Measurements from ENCODE around the gene CCSER2. TPM values are rescaled to one million over a fixed set of nuclear protein-coding genes. Genes with fewer than 3 reads are reported as not detected.

The CCSER2 gene
- total RNA-seq, 1 experiment from 2014 or later = 23.1 TPM

DNA sequence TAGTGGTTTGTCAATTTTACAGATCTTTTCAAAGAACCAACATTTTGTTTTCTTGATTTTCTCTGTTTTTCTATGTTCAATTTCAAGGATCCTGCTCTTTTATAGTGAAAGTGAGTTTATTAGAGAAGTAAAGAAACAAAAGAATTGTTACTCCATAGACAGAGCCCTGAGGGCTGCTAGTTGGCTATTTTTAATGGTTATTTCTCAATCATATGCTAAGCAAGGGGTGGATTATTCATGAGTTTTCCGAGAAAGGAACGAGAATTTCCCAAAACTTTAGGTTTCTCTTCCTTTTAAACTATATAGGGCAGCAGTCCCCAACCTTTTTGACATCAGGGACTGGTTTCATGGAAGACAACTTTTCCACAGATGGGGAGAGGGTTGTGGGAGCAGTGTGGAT, 165.0 kb downstream of the CCSER2 start:
- no peak overlapping the region for H3K4me3 ChIP-seq (ENCODE audit: low read depth, low read length)
- BruUV-seq (replicated peaks) = no TSS peak
- Mint-ChIP-seq H3K4me1 (ENCODE audit: low read depth, unreplicated experiment) (peaks cover 31% of the 10 kb centered on the region), H3K4me3 (ENCODE audit: unreplicated experiment) (no peak overlapping the region), H3K27ac (ENCODE audit: unreplicated experiment) (peak overlapping the region; percentile 47), H3K27me3 (ENCODE audit: insufficient read depth, unreplicated experiment) (no peaks in the 10 kb centered on the region), H3K9me3 (ENCODE audit: unreplicated experiment) (peaks cover 6% of the 10 kb centered on the region), H3K36me3 (ENCODE audit: insufficient read depth, unreplicated experiment) (peaks cover 6% of the 10 kb centered on the region)
- TF ChIP-seq, protein P1, sequence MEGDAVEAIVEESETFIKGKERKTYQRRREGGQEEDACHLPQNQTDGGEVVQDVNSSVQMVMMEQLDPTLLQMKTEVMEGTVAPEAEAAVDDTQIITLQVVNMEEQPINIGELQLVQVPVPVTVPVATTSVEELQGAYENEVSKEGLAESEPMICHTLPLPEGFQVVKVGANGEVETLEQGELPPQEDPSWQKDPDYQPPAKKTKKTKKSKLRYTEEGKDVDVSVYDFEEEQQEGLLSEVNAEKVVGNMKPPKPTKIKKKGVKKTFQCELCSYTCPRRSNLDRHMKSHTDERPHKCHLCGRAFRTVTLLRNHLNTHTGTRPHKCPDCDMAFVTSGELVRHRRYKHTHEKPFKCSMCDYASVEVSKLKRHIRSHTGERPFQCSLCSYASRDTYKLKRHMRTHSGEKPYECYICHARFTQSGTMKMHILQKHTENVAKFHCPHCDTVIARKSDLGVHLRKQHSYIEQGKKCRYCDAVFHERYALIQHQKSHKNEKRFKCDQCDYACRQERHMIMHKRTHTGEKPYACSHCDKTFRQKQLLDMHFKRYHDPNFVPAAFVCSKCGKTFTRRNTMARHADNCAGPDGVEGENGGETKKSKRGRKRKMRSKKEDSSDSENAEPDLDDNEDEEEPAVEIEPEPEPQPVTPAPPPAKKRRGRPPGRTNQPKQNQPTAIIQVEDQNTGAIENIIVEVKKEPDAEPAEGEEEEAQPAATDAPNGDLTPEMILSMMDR (IDR thresholded peaks at IDR 0.05; ENCODE audit: insufficient read depth in 1 of 2, low read depth in 1 of 2, low read length in 1 of 2, severe bottlenecking in 1 of 2, unreplicated experiment in 1 of 2) = no peak
- CTCF ChIA-PET = interaction anchor here (1.6 kb wide), 1 partner anchor 44 kb away, joined by 3 read pairs; no protein-coding TSS in a partner anchor
- POLR2A ChIA-PET = no interaction called here
- H3K9me3 ChIP-seq = 0 out of 2 replicates have a peak, but pooled peaks cover 3% of the 10 kb centered on the region
- peaks cover 31% of the 10 kb centered on the region for H3K4me1 ChIP-seq
- H3K27me3 ChIP-seq (replicated peaks; ENCODE audit: control insufficient read depth, insufficient read depth, low read length) = no peaks in the 10 kb centered on the region
- intact Hi-C loops (cut with micrococcal nuclease; ENCODE audit: unreplicated experiment) = no loop called here
- no peak for DNase-seq
- H3K36me3 ChIP-seq (ENCODE audit: control insufficient read depth, insufficient read depth, low read length) = no peaks in the 10 kb centered on the region

DNA sequence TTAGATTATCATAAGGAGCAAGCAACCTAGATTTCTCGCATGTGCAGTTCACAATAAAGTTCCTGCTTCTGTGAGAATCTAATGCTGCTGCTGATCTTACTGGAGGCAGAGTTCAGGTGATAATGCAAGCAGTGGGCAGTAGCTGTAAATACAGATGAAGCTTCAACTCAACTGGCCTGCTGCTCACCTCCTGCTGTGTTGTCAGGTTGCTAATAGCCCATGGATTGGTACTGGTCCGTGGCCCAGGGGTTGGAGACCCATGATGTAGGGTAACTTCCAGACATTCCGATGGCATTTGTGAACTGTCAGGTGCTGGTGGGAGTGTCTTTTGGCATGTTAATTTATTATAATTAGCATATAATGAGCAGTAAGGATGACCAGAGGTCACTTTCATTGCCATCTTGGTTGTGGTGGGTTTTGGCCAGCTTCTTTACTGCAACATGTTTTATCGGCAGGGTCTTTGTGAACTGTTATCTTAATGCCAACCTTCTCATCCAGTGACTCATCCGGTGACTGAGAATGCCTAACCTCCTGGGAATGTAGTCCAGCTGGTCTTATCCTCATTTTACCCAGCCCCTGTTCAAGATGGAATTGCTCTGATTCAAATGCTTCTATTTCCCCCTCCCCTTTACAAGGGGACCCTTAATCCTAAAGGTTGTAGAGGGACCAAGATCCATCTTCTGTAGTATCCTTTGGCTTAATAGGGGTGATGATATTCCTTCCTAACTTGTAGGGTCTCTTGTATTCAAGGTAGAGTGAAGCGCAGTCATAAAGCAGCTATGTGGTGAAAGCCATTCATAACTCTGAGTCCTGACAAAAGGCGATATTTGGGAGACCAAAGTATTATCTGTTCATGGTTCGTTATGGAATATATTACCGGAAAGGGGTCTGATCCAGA, 165.8 kb downstream of the CCSER2 start:
- no peaks in the 10 kb centered on the region for H3K27me3 Mint-ChIP-seq (ENCODE audit: insufficient read depth, unreplicated experiment)
- peak overlapping the region; percentile 47 for H3K27ac Mint-ChIP-seq (ENCODE audit: unreplicated experiment)
- H3K4me1 Mint-ChIP-seq (ENCODE audit: low read depth, unreplicated experiment) = peaks cover 31% of the 10 kb centered on the region
- Histone ChIP-seq H3K36me3 (ENCODE audit: control insufficient read depth, insufficient read depth, low read length) (no peaks in the 10 kb centered on the region), H3K9me3 (0 out of 2 replicates have a peak, but pooled peaks cover 3% of the 10 kb centered on the region), H3K4me1 (peaks cover 31% of the 10 kb centered on the region), H3K27me3 (replicated peaks; ENCODE audit: control insufficient read depth, insufficient read depth, low read length) (no peaks in the 10 kb centered on the region), H3K4me3 (ENCODE audit: low read depth, low read length) (no peak overlapping the region)
- ChIA-PET POLR2A (no interaction called here), CTCF (interaction anchor here (0.6 to 1.6 kb wide), 3 partner anchors 43 to 1120 kb away, joined by 3 read pairs; no protein-coding TSS in a partner anchor)
- peak overlapping the region; percentile 21 for H3K4me3 Mint-ChIP-seq (ENCODE audit: unreplicated experiment)
- TSS peak; percentile 41 for BruUV-seq (replicated peaks)
- H3K36me3 Mint-ChIP-seq (ENCODE audit: insufficient read depth, unreplicated experiment) = peaks cover 6% of the 10 kb centered on the region
- intact Hi-C loops (cut with micrococcal nuclease; ENCODE audit: unreplicated experiment) = no loop called here
- H3K9me3 Mint-ChIP-seq (ENCODE audit: unreplicated experiment) = peaks cover 6% of the 10 kb centered on the region
- DNase-seq = peak; percentile 43 to 52
- TF ChIP-seq, protein P1 (IDR thresholded peaks at IDR 0.05; ENCODE audit: insufficient read depth in 1 of 2, low read depth in 1 of 2, low read length in 1 of 2, severe bottlenecking in 1 of 2, unreplicated experiment in 1 of 2) = no peak

DNA sequence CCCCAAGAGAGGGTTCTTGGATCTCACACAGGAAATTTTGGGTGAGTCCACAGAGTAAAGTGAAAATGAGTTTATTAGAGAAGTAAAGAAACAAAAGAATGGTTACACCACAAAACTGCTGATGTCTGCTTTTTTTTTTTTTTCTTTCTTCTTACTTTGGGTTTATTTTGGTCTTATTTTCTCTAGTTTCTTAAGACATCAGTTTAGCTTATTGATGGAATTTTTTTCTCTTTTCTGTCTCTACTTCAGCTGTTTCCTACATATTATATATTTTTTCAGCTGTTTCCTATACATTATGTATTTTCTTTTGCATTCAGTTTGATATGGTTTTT, 166.4 kb downstream of the CCSER2 start:
- peaks cover 6% of the 10 kb centered on the region for H3K9me3 Mint-ChIP-seq (ENCODE audit: unreplicated experiment)
- Histone ChIP-seq H3K36me3 (ENCODE audit: control insufficient read depth, insufficient read depth, low read length) (no peaks in the 10 kb centered on the region), H3K4me3 (ENCODE audit: low read depth, low read length) (no peak overlapping the region), H3K4me1 (peaks cover 31% of the 10 kb centered on the region), H3K9me3 (0 out of 2 replicates have a peak, but pooled peaks cover 3% of the 10 kb centered on the region), H3K27me3 (replicated peaks; ENCODE audit: control insufficient read depth, insufficient read depth, low read length) (no peaks in the 10 kb centered on the region)
- TF ChIP-seq, protein P1 (IDR thresholded peaks at IDR 0.05; ENCODE audit: insufficient read depth in 1 of 2, low read depth in 1 of 2, low read length in 1 of 2, severe bottlenecking in 1 of 2, unreplicated experiment in 1 of 2) = no peak
- DNase-seq = no peak
- peak overlapping the region; percentile 47 for H3K27ac Mint-ChIP-seq (ENCODE audit: unreplicated experiment)
- intact Hi-C loops (cut with micrococcal nuclease; ENCODE audit: unreplicated experiment) = no loop called here
- H3K27me3 Mint-ChIP-seq (ENCODE audit: insufficient read depth, unreplicated experiment) = no peaks in the 10 kb centered on the region
- POLR2A ChIA-PET = no interaction called here
- peaks cover 6% of the 10 kb centered on the region for H3K36me3 Mint-ChIP-seq (ENCODE audit: insufficient read depth, unreplicated experiment)
- CTCF ChIA-PET = interaction anchor here (0.7 to 1.6 kb wide), 2 partner anchors 43 to 1119 kb away, joined by 3 read pairs; no protein-coding TSS in a partner anchor
- H3K4me1 Mint-ChIP-seq (ENCODE audit: low read depth, unreplicated experiment) = peaks cover 34% of the 10 kb centered on the region
- BruUV-seq (replicated peaks) = no TSS peak
- peak overlapping the region; percentile 21 for H3K4me3 Mint-ChIP-seq (ENCODE audit: unreplicated experiment)
